Activated naive CD4-positive, alpha-beta T cell treated with anti-CD3 and anti-CD28 coated beads for 36 hours (primary cell): ENCODE results near the gene MOV10L1. TPM values are rescaled to one million over a fixed set of nuclear protein-coding genes. Genes with fewer than 3 reads are reported as not detected.

Experiments
- CTCF ChIA-PET: fragments of 350-600 bp; sonication (Branson Sonifier 250); formaldehyde crosslinking; loops from one replicate; lab custom pipeline; 2021; ENCODE audit warnings: antibody characterized with exemption; lab: Charles Lee
- DNase-seq: peaks from one replicate; pipeline ENCODE4 v3.0.0-alpha.2; 2020
- H3K27ac Mint-ChIP-seq: one replicate; pipeline ENCODE4 v1.8.0; 2021; ENCODE audit warnings: mild to moderate bottlenecking, mixed read lengths
- H3K27me3 Mint-ChIP-seq: one replicate; pipeline ENCODE4 v1.8.0; 2021; ENCODE audit warnings: low read depth, mixed read lengths
- H3K36me3 Mint-ChIP-seq: one replicate; pipeline ENCODE4 v1.8.0; 2021; ENCODE audit warnings: low read depth, mixed read lengths
- H3K4me1 Mint-ChIP-seq: one replicate; pipeline ENCODE4 v1.8.0; 2021; ENCODE audit warnings: low read depth, mixed read lengths
- H3K4me3 Mint-ChIP-seq: one replicate; pipeline ENCODE4 v1.8.0; 2021; ENCODE audit warnings: mild to moderate bottlenecking, moderate library complexity, mixed read lengths
- H3K9me3 Mint-ChIP-seq: one replicate; pipeline ENCODE4 v1.8.0; 2021; ENCODE audit warnings: mixed read lengths
- intact Hi-C: fragments of 100-400 bp; cut with micrococcal nuclease; formaldehyde crosslinking; loops from one replicate; pipeline ENCODE4 v1.15.1; 2023
- total RNA-seq, 2 experiments: library from RNA; stranded (reverse); gene quantifications; one replicate each; pipeline ENCODE4 v1.2.3, GENCODE V29; 2021

The MOV10L1 gene
- total RNA-seq, 2 experiments from 2014 or later = not detected

DNA sequence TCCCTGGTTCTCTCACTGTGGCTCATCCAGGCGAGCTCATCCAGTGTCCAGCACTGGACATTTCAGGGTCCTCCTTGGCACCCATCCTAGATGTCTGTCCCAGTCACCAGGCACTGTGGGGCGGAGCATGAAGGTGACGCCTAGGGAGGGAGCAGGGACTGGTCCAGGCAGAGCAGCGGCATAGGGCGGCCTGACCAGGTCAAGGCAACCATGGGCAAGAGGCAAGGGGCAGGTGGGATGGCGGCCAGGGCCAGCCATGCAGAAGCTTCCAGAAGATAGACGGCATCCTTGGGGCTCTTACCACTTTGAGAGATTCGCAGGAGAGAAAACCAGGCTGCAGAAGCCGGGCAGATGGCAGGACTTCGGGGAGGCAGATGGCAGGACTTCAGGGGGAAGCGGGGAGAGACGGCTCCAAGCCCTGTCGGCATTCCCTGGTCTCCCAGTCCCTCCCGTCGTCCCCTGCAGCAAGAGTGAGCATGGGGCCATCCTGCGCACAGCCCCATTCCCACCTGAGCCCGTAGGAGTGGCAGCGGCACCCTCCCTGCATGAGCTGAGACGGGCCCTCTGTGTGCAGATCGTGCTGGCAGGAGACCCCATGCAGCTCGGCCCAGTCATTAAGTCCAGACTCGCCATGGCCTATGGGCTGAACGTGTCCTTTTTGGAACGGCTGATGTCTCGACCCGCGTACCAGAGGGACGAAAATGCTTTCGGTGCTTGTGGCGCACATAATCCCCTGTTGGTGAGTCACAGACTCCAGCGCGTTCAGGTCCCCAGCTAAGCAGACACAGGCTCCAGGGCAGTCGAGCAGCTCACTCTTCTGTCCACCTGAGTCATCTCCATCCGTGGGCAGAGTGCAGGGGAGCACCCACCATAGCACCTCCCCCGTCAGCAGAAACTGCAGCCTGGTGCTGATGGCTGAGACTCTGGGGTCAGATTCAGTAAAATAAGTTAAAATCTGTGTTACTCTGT, 60.6 kb downstream of the MOV10L1 start:
- Mint-ChIP-seq H3K9me3 (no peaks in the 10 kb centered on the region), H3K36me3 (no peaks in the 10 kb centered on the region), H3K27me3 (no peaks in the 10 kb centered on the region), H3K4me1 (no peaks in the 10 kb centered on the region), H3K4me3 (no peak overlapping the region), H3K27ac (no peak overlapping the region)
- no peak for DNase-seq
- intact Hi-C loops = no loop called here
- CTCF ChIA-PET = interaction anchor here (0.6 to 4.2 kb wide), 3 partner anchors 9 to 61 kb away, joined by 3 to 19 read pairs (median 15); no protein-coding TSS in a partner anchor

DNA sequence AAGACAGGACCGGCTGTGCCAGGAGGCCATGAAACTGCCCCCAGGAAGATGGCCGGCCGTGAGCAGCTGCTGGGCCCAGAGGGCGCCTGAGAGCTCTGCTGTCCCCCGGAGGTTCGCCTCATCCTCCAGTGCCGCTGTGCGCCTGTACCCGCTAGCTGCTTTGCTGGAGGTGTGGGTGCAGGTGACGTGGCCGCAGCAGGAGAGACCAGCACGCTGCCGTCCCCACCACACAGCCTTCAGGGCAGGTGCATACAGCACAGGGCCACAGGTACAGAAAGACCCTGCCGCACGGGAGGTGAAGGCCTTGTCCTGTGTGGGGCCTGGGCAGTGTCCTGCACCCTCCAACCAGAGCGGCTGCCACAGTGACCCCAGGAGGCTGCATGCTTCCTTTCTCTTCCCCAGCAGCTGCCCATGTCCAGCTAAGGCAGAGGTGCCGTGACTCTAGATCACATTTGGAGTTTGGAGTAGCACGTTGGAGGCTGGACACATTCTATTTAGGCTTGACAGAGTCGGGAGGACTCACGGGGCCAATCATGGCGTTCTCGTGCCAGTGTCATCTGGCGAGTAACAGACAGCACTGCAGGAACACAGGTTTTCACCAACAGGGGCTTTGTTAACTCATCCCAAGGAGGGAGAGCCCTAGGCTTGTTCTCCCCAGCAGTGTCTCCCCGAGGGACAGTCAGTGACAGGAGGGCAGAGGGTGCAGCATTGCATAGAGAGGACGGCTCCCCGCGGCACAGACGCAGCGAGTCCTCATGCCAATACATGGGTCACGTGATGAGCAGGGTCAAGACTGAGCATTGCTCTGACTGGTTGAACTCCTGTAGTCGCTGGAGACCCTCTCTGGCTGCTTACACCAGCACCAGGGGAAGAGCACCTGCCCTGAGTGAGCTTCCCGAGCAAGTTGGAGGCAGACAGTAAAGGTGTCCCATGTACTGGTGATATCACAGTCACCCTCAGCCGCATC, 62.0 kb downstream of the MOV10L1 start:
- H3K27ac Mint-ChIP-seq = no peak overlapping the region
- no peaks in the 10 kb centered on the region for H3K4me1 Mint-ChIP-seq
- no peaks in the 10 kb centered on the region for H3K27me3 Mint-ChIP-seq
- H3K36me3 Mint-ChIP-seq = no peaks in the 10 kb centered on the region
- no peak for DNase-seq
- CTCF ChIA-PET = interaction anchor here (4.2 kb wide), 1 partner anchor 59 kb away, joined by 19 read pairs; no protein-coding TSS in a partner anchor
- no peak overlapping the region for H3K4me3 Mint-ChIP-seq
- intact Hi-C loops = no loop called here
- H3K9me3 Mint-ChIP-seq = no peaks in the 10 kb centered on the region

GRCh38 chr22:50153056-50153755, 63.4 kb downstream of the MOV10L1 start:
- no peak for DNase-seq
- H3K9me3 Mint-ChIP-seq = no peaks in the 10 kb centered on the region
- intact Hi-C loops = no loop called here
- H3K27ac Mint-ChIP-seq = no peak overlapping the region
- H3K4me3 Mint-ChIP-seq = no peak overlapping the region
- no peaks in the 10 kb centered on the region for H3K36me3 Mint-ChIP-seq
- CTCF ChIA-PET = no interaction called here
- H3K27me3 Mint-ChIP-seq = no peaks in the 10 kb centered on the region
- H3K4me1 Mint-ChIP-seq = no peaks in the 10 kb centered on the region

- no peak for DNase-seq
- H3K36me3 Mint-ChIP-seq = no peaks in the 10 kb centered on the region
- CTCF ChIA-PET = no interaction called here
- H3K4me3 Mint-ChIP-seq = no peak overlapping the region
- no peaks in the 10 kb centered on the region for H3K9me3 Mint-ChIP-seq
- no peaks in the 10 kb centered on the region for H3K4me1 Mint-ChIP-seq
- intact Hi-C loops = no loop called here
- H3K27me3 Mint-ChIP-seq = no peaks in the 10 kb centered on the region
- H3K27ac Mint-ChIP-seq = no peak overlapping the region
These were observed 63.9 kb downstream of the MOV10L1 start for GRCh38 chr22:50153756-50154140.

DNA sequence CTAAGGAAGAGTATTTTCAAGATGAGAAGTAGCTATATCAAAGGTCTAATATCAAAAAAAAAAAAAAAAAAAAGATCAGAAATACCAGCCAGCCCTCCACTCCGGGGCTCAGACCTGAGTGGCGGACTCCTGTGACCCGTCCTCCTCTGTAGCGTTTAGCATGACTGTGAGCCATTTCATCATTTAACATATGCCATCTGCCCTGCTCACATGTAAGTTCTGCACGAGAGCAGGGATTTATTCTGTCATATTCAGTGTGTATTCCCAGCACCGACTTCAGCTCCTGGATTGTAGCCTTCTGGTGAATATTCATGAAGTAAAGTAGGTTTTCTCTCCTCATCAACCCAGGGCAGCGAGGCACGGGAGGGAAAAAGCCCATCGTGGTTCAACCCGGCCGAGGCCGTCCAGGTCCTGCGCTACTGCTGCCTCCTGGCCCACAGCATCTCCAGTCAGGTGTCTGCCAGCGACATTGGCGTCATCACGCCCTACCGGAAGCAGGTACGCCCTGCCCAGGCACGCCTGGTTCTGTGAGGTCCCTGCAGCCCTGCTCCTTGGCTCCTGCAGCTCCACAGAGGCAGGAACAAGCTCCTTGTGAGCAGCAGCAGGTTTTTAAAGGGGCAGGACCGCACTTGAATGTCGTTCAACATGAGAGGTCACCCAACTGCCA, 68.0 kb downstream of the MOV10L1 start:
- CTCF ChIA-PET = no interaction called here
- intact Hi-C loops = no loop called here

DNA sequence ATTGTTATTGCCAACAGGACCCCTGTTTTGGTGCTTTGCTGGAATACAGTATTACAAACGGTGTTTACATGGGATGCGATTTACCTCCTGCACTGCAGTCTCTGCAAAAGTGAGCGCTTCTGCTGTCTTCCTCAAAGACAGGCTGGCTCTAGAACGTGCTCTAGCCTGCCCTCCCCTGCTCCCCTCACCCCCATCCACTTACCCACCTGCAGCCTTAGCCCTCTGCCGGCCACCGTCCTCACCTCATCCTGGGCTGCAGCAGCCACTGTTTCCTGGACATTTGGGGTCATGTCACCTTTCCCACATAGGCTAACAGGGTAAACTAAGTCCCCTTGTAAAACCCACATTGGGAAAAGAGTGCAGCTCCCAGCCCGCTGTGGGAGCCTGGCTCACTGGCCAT, 71.1 kb downstream of the MOV10L1 start:
- peaks cover 3% of the 10 kb centered on the region for H3K27me3 Mint-ChIP-seq
- no peak overlapping the region for H3K27ac Mint-ChIP-seq
- intact Hi-C loops = no loop called here
- H3K9me3 Mint-ChIP-seq = no peaks in the 10 kb centered on the region
- no peaks in the 10 kb centered on the region for H3K4me1 Mint-ChIP-seq
- no peak for DNase-seq
- H3K36me3 Mint-ChIP-seq = no peaks in the 10 kb centered on the region
- CTCF ChIA-PET = no interaction called here
- H3K4me3 Mint-ChIP-seq = no peak overlapping the region

More for the DNA sequence above, 68.0 kb downstream of the MOV10L1 start:
- Mint-ChIP-seq H3K27ac (no peak overlapping the region), H3K27me3 (peaks cover 2% of the 10 kb centered on the region), H3K9me3 (no peaks in the 10 kb centered on the region), H3K4me3 (no peak overlapping the region), H3K36me3 (no peaks in the 10 kb centered on the region), H3K4me1 (no peaks in the 10 kb centered on the region)
- DNase-seq = no peak

DNA sequence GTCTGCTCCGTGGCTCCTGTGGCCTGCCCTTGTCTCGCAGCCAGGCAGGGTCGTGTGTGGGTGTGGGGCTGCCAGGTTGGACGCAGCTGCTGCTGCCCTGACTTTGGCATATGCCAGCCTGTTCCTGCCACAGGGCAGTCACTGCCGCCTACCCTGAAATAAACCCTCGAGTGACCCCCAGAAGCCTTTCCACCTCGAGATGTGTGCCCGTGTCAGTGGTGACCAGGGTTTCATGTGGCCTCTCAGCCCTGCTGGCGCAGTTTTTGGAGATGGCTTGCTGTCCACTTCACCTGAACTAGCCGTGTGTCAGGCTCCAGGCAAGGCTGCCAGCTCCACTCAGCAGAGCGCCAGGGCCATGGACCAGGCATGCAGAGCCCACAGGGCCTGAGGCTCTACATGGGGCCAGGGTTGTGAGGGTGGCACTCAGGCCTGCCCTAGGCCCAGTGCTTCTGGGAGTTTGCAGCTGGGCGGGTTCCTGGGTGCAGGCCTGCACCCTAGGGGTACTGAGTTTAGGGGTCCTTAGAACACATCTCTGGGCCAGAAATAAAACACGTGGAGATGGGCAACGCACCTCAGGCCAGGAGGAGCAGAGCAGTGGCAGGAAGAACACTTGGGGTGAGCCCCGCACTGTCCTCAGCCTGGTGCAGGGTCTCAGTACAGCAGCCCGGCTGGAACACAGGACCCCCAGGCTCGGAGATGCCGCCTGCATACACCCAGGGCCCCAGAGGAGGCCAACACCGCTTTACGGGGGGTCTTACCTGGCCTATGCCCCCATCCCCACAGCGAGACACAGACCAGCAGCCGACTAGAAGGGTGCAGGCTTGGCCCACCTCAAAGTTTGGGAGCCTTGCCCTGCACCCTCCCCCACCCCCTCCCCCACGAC, 71.9 kb downstream of the MOV10L1 start:
- CTCF ChIA-PET = no interaction called here
- no peak for DNase-seq
- no peaks in the 10 kb centered on the region for H3K4me1 Mint-ChIP-seq
- peaks cover 3% of the 10 kb centered on the region for H3K27me3 Mint-ChIP-seq
- no peaks in the 10 kb centered on the region for H3K9me3 Mint-ChIP-seq
- intact Hi-C loops = no loop called here
- no peaks in the 10 kb centered on the region for H3K36me3 Mint-ChIP-seq
- H3K27ac Mint-ChIP-seq = no peak overlapping the region
- H3K4me3 Mint-ChIP-seq = no peak overlapping the region

- Mint-ChIP-seq H3K27ac (no peak overlapping the region), H3K36me3 (no peaks in the 10 kb centered on the region), H3K9me3 (no peaks in the 10 kb centered on the region), H3K27me3 (peaks cover 3% of the 10 kb centered on the region), H3K4me3 (no peak overlapping the region), H3K4me1 (no peaks in the 10 kb centered on the region)
- CTCF ChIA-PET = no interaction called here
- DNase-seq = no peak
- intact Hi-C loops = no loop called here
These were observed 72.7 kb downstream of the MOV10L1 start for GRCh38 chr22:50162391-50162956.

- Mint-ChIP-seq H3K27ac (no peak overlapping the region), H3K36me3 (no peaks in the 10 kb centered on the region), H3K9me3 (no peaks in the 10 kb centered on the region), H3K4me1 (no peaks in the 10 kb centered on the region), H3K27me3 (peaks cover 18% of the 10 kb centered on the region), H3K4me3 (peak overlapping the region; percentile 6)
- intact Hi-C loops = no loop called here
- CTCF ChIA-PET = no interaction called here
- DNase-seq = no peak
These were observed 75.8 kb downstream of the MOV10L1 start for GRCh38 chr22:50165436-50166123.

DNA sequence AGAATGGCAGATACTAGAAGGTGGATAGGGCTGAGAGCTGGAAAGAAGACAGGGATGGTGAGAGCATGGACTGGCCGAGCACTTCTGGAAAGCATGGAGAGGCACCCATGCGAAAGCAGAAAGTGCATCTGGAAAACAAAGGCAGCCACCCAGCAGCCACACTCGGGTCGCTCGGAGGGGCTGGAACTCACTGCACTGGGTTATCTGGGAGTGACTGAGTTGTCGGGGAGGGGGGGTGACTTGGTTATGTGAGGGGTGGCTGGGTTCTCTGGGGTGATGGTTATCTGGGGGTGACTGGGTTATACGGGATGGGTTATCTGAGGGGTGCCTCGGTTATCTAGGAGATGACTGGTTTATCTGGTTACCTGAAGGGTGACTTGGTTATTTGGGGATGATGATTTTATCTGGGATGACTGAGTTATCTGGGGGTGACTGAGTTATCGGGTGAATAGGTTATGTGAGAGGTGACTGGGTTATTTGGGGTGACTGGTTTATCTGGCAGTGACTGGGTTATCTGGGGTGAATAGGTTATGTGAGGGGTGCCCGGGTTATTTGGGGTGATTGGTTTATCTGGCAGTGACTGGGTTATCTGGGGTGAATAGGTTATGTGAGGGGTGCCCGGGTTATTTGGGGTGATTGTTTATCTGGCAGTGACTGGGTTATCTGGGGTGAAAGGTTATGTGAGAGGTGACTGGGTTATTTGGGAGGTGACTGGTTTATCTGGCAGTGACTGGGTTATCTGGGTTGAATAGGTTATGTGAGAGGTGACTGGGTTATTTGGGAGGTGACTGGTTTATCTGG, 78.1 kb downstream of the MOV10L1 start:
- Mint-ChIP-seq H3K4me3 (no peak overlapping the region), H3K4me1 (peaks cover 2% of the 10 kb centered on the region), H3K9me3 (no peaks in the 10 kb centered on the region), H3K27me3 (peaks cover 29% of the 10 kb centered on the region), H3K27ac (no peak overlapping the region), H3K36me3 (no peaks in the 10 kb centered on the region)
- DNase-seq = no peak
- intact Hi-C loops = no loop called here
- CTCF ChIA-PET = no interaction called here
